H9 (cell line): ENCODE data around the gene AMIGO1. TPM values are rescaled to one million over a fixed set of nuclear protein-coding genes. Genes with fewer than 3 reads are reported as not detected.

Experiments used
- DNase-seq: peaks from one replicate; pipeline ENCODE4 v3.0.0-alpha.2; 2017
- H2AFZ ChIP-seq: one replicate; pipeline ENCODE4 v1.6.1; 2013; ENCODE audit warnings: mild to moderate bottlenecking, low read length, control low read depth, moderate library complexity
- H2AK5ac ChIP-seq: 2 replicates; pipeline ENCODE4 v1.6.1; 2013; ENCODE audit warnings: low read length, control low read depth, mixed read lengths; ENCODE audit not compliant: insufficient read length
- H2BK120ac ChIP-seq: one replicate; pipeline ENCODE4 v1.6.1; 2013; ENCODE audit warnings: low read depth, mild to moderate bottlenecking, low read length, control low read depth, inconsistent platforms; ENCODE audit not compliant: poor library complexity, severe bottlenecking
- H2BK12ac ChIP-seq: 2 replicates; pipeline ENCODE4 v1.6.1; 2013; ENCODE audit warnings: low read length, control low read depth, mixed read lengths, low read depth; ENCODE audit not compliant: insufficient read length
- H2BK15ac ChIP-seq: 2 replicates; pipeline ENCODE4 v1.6.1; 2013; ENCODE audit warnings: low read depth, low read length, control low read depth
- H2BK20ac ChIP-seq: one replicate; pipeline ENCODE4 v1.6.1; 2013; ENCODE audit warnings: low read depth, mild to moderate bottlenecking, low read length, control low read depth, inconsistent platforms; ENCODE audit not compliant: poor library complexity, severe bottlenecking
- H2BK5ac ChIP-seq: 2 replicates; pipeline ENCODE4 v1.6.1; 2013; ENCODE audit warnings: low read length, control low read depth, mixed read lengths; ENCODE audit not compliant: insufficient read length
- H3K14ac ChIP-seq: 2 replicates; pipeline ENCODE4 v1.6.1; 2013; ENCODE audit warnings: low read length, control low read depth; ENCODE audit not compliant: insufficient read depth
- H3K18ac ChIP-seq: 2 replicates; pipeline ENCODE4 v1.6.1; 2013; ENCODE audit warnings: low read depth, mild to moderate bottlenecking, mixed read lengths, low read length, control low read depth; ENCODE audit not compliant: insufficient read length
- H3K23ac ChIP-seq: 2 replicates; pipeline ENCODE4 v1.6.1; 2013; ENCODE audit warnings: low read length, control low read depth, mixed read lengths, low read depth; ENCODE audit not compliant: insufficient read length
- H3K23me2 ChIP-seq: 2 replicates; pipeline ENCODE4 v1.6.1; 2013; ENCODE audit warnings: low read depth, mild to moderate bottlenecking, mixed read lengths, low read length, control low read depth; ENCODE audit not compliant: insufficient read length, poor library complexity, severe bottlenecking
- H3K27ac ChIP-seq: 2 replicates; pipeline ENCODE4 v1.5.1; 2013; ENCODE audit warnings: low read length, control low read depth, mixed read lengths, low read depth; ENCODE audit not compliant: insufficient read length
- H3K27me3 ChIP-seq: 2 replicates; pipeline ENCODE4 v1.6.1; 2013; ENCODE audit warnings: low read length, control low read depth, inconsistent platforms; ENCODE audit not compliant: insufficient read depth
- H3K4ac ChIP-seq: 2 replicates; pipeline ENCODE4 v1.6.1; 2013; ENCODE audit warnings: low read depth, mild to moderate bottlenecking, control low read depth, inconsistent platforms, low read length, moderate library complexity
- H3K4me1 ChIP-seq: 2 replicates; pipeline ENCODE4 v1.6.1; 2013; ENCODE audit warnings: low read length, control low read depth, inconsistent platforms; ENCODE audit not compliant: insufficient read depth
- H3K4me2 ChIP-seq: 2 replicates; pipeline ENCODE4 v1.6.1; 2013; ENCODE audit warnings: low read length, control low read depth, mixed read lengths; ENCODE audit not compliant: insufficient read length, insufficient read depth
- H3K56ac ChIP-seq: 2 replicates; pipeline ENCODE4 v1.6.1; 2013; ENCODE audit warnings: low read depth, mild to moderate bottlenecking, mixed read lengths, low read length, control low read depth; ENCODE audit not compliant: insufficient read length
- H3K79me1 ChIP-seq: 2 replicates; pipeline ENCODE4 v1.6.1; 2013; ENCODE audit warnings: low read depth, mild to moderate bottlenecking, moderate library complexity, low read length, control low read depth, inconsistent platforms; ENCODE audit not compliant: insufficient read depth, poor library complexity, severe bottlenecking
- H3K79me2 ChIP-seq: 2 replicates; pipeline ENCODE4 v1.6.1; 2013; ENCODE audit warnings: low read length, control low read depth, inconsistent platforms; ENCODE audit not compliant: insufficient read depth
- H3K9ac ChIP-seq: 2 replicates; pipeline ENCODE4 v1.6.1; 2013; ENCODE audit warnings: low read length, control low read depth, mixed read lengths; ENCODE audit not compliant: insufficient read length; ENCODE audit errors: extremely low read depth
- H3K9me3 ChIP-seq: one replicate; pipeline ENCODE4 v1.6.1; 2013; ENCODE audit warnings: low read depth, low read length, inconsistent platforms; ENCODE audit not compliant: control insufficient read depth
- H3T11ph ChIP-seq: one replicate; pipeline ENCODE4 v1.6.1; 2013; ENCODE audit warnings: mild to moderate bottlenecking, low read length, control low read depth, inconsistent platforms
- H4K20me1 ChIP-seq: one replicate; pipeline ENCODE4 v1.6.1; 2013; ENCODE audit not compliant: control insufficient read depth, insufficient read length, insufficient read depth
- H4K5ac ChIP-seq: 2 replicates; pipeline ENCODE4 v1.6.1; 2013; ENCODE audit warnings: low read depth, mild to moderate bottlenecking, mixed read lengths, low read length, control low read depth; ENCODE audit not compliant: insufficient read length
- H4K8ac ChIP-seq: replicated peaks from 2 replicates; pipeline ENCODE4 v1.6.1; 2013; ENCODE audit warnings: low read length, control low read depth, mixed read lengths, low read depth; ENCODE audit not compliant: insufficient read length
- H4K91ac ChIP-seq: 2 replicates; pipeline ENCODE4 v1.6.1; 2013; ENCODE audit warnings: low read depth, mild to moderate bottlenecking, moderate library complexity, mixed read lengths, low read length, control low read depth; ENCODE audit not compliant: insufficient read length
- H3K27ac Mint-ChIP-seq, 3 experiments: 2 replicates in 2 of 3; 3 replicates in 1 of 3; pipeline ENCODE4 v1.8.0; 2020 to 2021; ENCODE audit warnings: mixed read lengths in 3 of 3, mild to moderate bottlenecking in 1 of 3, moderate library complexity in 1 of 3
- H3K27me3 Mint-ChIP-seq: 2 replicates; pipeline ENCODE4 v1.8.0; 2021; ENCODE audit warnings: low read depth, mild to moderate bottlenecking, moderate library complexity, mixed read lengths
- H3K36me3 Mint-ChIP-seq, 3 experiments: 2 replicates in 2 of 3; 3 replicates in 1 of 3; pipeline ENCODE4 v1.8.0; 2020 to 2021; ENCODE audit warnings: low read depth in 3 of 3, mixed read lengths in 3 of 3; ENCODE audit not compliant: insufficient read depth in 1 of 3
- H3K4me1 Mint-ChIP-seq, 2 experiments: 2 replicates each; pipeline ENCODE4 v1.8.0; 2020; ENCODE audit warnings: mixed read lengths in 2 of 2
- H3K4me3 Mint-ChIP-seq, 2 experiments: 2 replicates in 1 of 2; 3 replicates in 1 of 2; pipeline ENCODE4 v1.8.0; 2020 to 2021; ENCODE audit warnings: mild to moderate bottlenecking in 2 of 2, mixed read lengths in 2 of 2, moderate library complexity in 1 of 2
- H3K9me3 Mint-ChIP-seq, 2 experiments: 2 replicates in 1 of 2; 3 replicates in 1 of 2; pipeline ENCODE4 v1.8.0; 2020; ENCODE audit warnings: mild to moderate bottlenecking in 2 of 2, mixed read lengths in 2 of 2, moderate library complexity in 1 of 2
- WGBS: extraction: QIAGEN DNeasy Blood & Tissue Kit; methylation state at CpG from one replicate; pipeline ENCODE4 v1.1.7; 2013; ENCODE audit warnings: missing lambda C conversion rate, low lambda C conversion rate, mixed read lengths; ENCODE audit not compliant: insufficient read length; ENCODE audit errors: extremely low coverage; 5-methylcytosine and 5-hydroxymethylcytosine counted together
- total RNA-seq: library from RNA; stranded (reverse); gene quantifications from 2 replicates; pipeline ENCODE4 v1.2.1, GENCODE V29; 2021
- TF ChIP-seq, protein P1 (sequence below): fragments of 200-600 bp; sonication (generic); conservative IDR thresholded peaks from 3 replicates; pipeline ENCODE4 v1.8.0; 2021; ENCODE audit warnings: antibody characterized with exemption, mild to moderate bottlenecking

The AMIGO1 gene
- total RNA-seq, 1 experiment from 2014 or later = 4.1 TPM

DNA sequence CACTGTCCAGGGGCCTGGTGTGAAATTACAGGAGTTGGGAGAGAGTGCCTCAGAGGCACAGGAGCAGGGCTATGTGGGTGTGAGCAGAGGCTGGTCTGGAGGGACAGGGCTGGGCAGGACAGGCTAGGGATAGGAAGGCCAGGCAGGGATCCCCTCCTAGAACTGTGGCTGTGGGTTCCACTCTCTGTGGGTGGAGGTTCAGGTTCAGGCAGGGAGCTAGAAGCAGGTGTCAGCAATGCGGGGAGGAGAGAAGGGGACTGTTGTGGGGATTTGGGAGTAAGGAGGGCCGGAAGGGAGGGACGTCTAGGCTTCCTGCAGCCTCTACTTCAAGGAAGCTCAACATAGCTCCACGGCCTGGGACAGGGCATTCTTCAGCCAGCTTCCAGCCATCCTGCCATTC is 21.9 kb upstream of the AMIGO1 start:
- Histone ChIP-seq H3K4me1 (no peaks in the 10 kb centered on the region), H4K5ac (no peak overlapping the region), H4K20me1 (no peaks in the 10 kb centered on the region), H3K27ac (no peak overlapping the region), H3T11ph (no peak overlapping the region), H2BK12ac (no peak overlapping the region), H3K18ac (no peak overlapping the region), H2BK15ac (no peak overlapping the region), H3K4me2 (no peak overlapping the region), H4K8ac (no peak overlapping the region), H3K9ac (no peak overlapping the region), H3K23me2 (peaks cover 4% of the 10 kb centered on the region), H3K79me2 (no peaks in the 10 kb centered on the region), H3K9me3 (no peaks in the 10 kb centered on the region), H3K56ac (no peak overlapping the region), H3K14ac (no peak overlapping the region), H2BK5ac (no peak overlapping the region), H2AFZ (no peak overlapping the region), H3K27me3 (no peaks in the 10 kb centered on the region), H3K79me1 (no peaks in the 10 kb centered on the region), H3K4ac (no peak overlapping the region), H4K91ac (no peak overlapping the region), H2BK20ac (no peak overlapping the region), H2BK120ac (no peak overlapping the region), H3K23ac (no peak overlapping the region), H2AK5ac (no peak overlapping the region)
- TF ChIP-seq, protein P1, sequence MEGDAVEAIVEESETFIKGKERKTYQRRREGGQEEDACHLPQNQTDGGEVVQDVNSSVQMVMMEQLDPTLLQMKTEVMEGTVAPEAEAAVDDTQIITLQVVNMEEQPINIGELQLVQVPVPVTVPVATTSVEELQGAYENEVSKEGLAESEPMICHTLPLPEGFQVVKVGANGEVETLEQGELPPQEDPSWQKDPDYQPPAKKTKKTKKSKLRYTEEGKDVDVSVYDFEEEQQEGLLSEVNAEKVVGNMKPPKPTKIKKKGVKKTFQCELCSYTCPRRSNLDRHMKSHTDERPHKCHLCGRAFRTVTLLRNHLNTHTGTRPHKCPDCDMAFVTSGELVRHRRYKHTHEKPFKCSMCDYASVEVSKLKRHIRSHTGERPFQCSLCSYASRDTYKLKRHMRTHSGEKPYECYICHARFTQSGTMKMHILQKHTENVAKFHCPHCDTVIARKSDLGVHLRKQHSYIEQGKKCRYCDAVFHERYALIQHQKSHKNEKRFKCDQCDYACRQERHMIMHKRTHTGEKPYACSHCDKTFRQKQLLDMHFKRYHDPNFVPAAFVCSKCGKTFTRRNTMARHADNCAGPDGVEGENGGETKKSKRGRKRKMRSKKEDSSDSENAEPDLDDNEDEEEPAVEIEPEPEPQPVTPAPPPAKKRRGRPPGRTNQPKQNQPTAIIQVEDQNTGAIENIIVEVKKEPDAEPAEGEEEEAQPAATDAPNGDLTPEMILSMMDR = no peak
- Mint-ChIP-seq H3K27me3 (peaks cover 15% of the 10 kb centered on the region), H3K9me3 (no peaks in the 10 kb centered on the region; a peak in 1 of 5 replicates), H3K4me3 (no peak overlapping the region), H3K4me1 (peaks cover 4 to 8% of the 10 kb centered on the region in 2 experiments), H3K27ac (no peak overlapping the region; a peak in 1 of 7 replicates), H3K36me3 (no peaks in the 10 kb centered on the region)
- no peak for DNase-seq
- no CpG with 5 or more reads among the region's 4 CpGs for WGBS
